Measurements from ENCODE around the gene GSPT2.
"Not testable (repeated sequence)": the region's sequence is repeated elsewhere in the genome, so short reads cannot be mapped to it uniquely, and the experiment has no call there.

Gene GSPT2

GRCh38 chrX:51743179-51743957, at the start of gene GSPT2:
GSPT2 (plus strand) TSS chrX:51743442; CDS start chrX:51743627, 185 bp downstream.
- DNase-seq (ENCODE audit: insufficient read length, low spot score) (no peak), FAIRE-seq (peak; percentile 6)
- TF ChIP-seq CTCF (IDR thresholded peaks at IDR 0.05; ENCODE audit: insufficient read depth, missing control alignments), result no peak

- DNase-seq (ENCODE audit: insufficient read length, low spot score) (no peak), FAIRE-seq (no peak)
- TF ChIP-seq CTCF (IDR thresholded peaks at IDR 0.05; ENCODE audit: insufficient read depth, missing control alignments), result no peak
These were observed 49.0 kb upstream of the GSPT2 start for GRCh38 chrX:51694254-51694653.

GRCh38 chrX:51697397-51697796, 45.8 kb upstream of the GSPT2 start:
- FAIRE-seq (no peak), DNase-seq (ENCODE audit: insufficient read length, low spot score) (no peak)
- TF ChIP-seq CTCF (IDR thresholded peaks at IDR 0.05; ENCODE audit: insufficient read depth, missing control alignments), result no peak

- FAIRE-seq; DNase-seq (ENCODE audit: insufficient read length, low spot score): not testable (repeated sequence)
These were observed 32.7 kb upstream of the GSPT2 start, which contains the start of gene CENPVL1 for GRCh38 chrX:51710277-51711164. CENPVL1 (plus strand) TSS chrX:51710512; CDS start chrX:51710512, 0 bp downstream.

- not testable (repeated sequence) for DNase-seq (ENCODE audit: insufficient read length, low spot score); FAIRE-seq
These were observed 30.1 kb upstream of the GSPT2 start for GRCh38 chrX:51712943-51713647.

GRCh38 chrX:51728202-51728601, 15.0 kb upstream of the GSPT2 start:
- TF ChIP-seq CTCF (IDR thresholded peaks at IDR 0.05; ENCODE audit: insufficient read depth, missing control alignments), result no peak
- no peak for FAIRE-seq
- no peak for DNase-seq (ENCODE audit: insufficient read length, low spot score)

- FAIRE-seq (no peak), DNase-seq (ENCODE audit: insufficient read length, low spot score) (no peak)
- TF ChIP-seq CTCF (IDR thresholded peaks at IDR 0.05; ENCODE audit: insufficient read depth, missing control alignments), result no peak
These were observed 6.2 kb upstream of the GSPT2 start for GRCh38 chrX:51737091-51737490.
